DND-41 (cell line): ENCODE measurements around the gene NCAM2.
"Not testable (repeated sequence)": the region's sequence is repeated elsewhere in the genome, so short reads cannot be mapped to it uniquely, and the experiment has no call there.

Experiments used
- ATAC-seq: fragments of 200-7000 bp; cut with Tn5 transposase; 3 replicates; pipeline ENCODE4 v1.9.1; 2021; ENCODE audit warnings: low read depth; ENCODE audit not compliant: insufficient read depth
- DNase-seq: peaks from one replicate; pipeline ENCODE4 v3.0.0-alpha.2; 2020
- H2AFZ ChIP-seq: 2 replicates; pipeline ENCODE4 v1.6.0; 2012; ENCODE audit warnings: low read depth, low read length
- H3K27ac ChIP-seq: 2 replicates; pipeline ENCODE4 v1.5.1; 2012; ENCODE audit warnings: low read length, inconsistent platforms
- H3K27me3 ChIP-seq: fragments of 200-600 bp; sonication (generic); 2 replicates; pipeline ENCODE4 v1.6.0; 2012; ENCODE audit warnings: low read length, mild to moderate bottlenecking, inconsistent platforms; ENCODE audit not compliant: insufficient read depth, poor library complexity
- H3K36me3 ChIP-seq: 2 replicates; pipeline ENCODE4 v1.5.1; 2012; ENCODE audit warnings: low read length, inconsistent platforms; ENCODE audit not compliant: insufficient read depth
- H3K4me1 ChIP-seq: 2 replicates; pipeline ENCODE4 v1.5.1; 2012; ENCODE audit warnings: mild to moderate bottlenecking, low read length; ENCODE audit not compliant: insufficient read depth
- H3K4me2 ChIP-seq: 2 replicates; pipeline ENCODE4 v1.6.0; 2012; ENCODE audit warnings: mild to moderate bottlenecking, moderate library complexity, low read length, inconsistent platforms; ENCODE audit not compliant: insufficient read depth
- H3K4me3 ChIP-seq, 2 experiments: fragments of 200-600 bp in 1 of 2; shearing (Covaris generic) in 1 of 2; 2 replicates each; pipeline ENCODE4 v1.5.1; 2012 to 2016; ENCODE audit warnings: inconsistent platforms in 2 of 2, low read length in 2 of 2, mild to moderate bottlenecking in 2 of 2, low read depth in 1 of 2, moderate library complexity in 1 of 2
- H3K79me2 ChIP-seq: 2 replicates; pipeline ENCODE4 v1.6.0; 2012; ENCODE audit warnings: low read length, inconsistent platforms; ENCODE audit not compliant: insufficient read depth
- H3K9ac ChIP-seq: 2 replicates; pipeline ENCODE4 v1.6.0; 2012; ENCODE audit warnings: low read depth, mild to moderate bottlenecking, inconsistent platforms, low read length, moderate library complexity
- H3K9me3 ChIP-seq: 2 replicates; pipeline ENCODE4 v1.5.1; 2012; ENCODE audit warnings: low read length, moderate library complexity, mild to moderate bottlenecking, inconsistent platforms; ENCODE audit not compliant: insufficient read depth, severe bottlenecking
- H4K20me1 ChIP-seq: 2 replicates; pipeline ENCODE4 v1.6.0; 2012; ENCODE audit warnings: low read length; ENCODE audit not compliant: insufficient read depth
- CTCF ChIP-seq: IDR thresholded peaks from 2 replicates; pipeline ENCODE4 v1.5.1; 2012; ENCODE audit warnings: borderline replicate concordance, low read length, moderate library complexity, mild to moderate bottlenecking; ENCODE audit not compliant: poor library complexity, severe bottlenecking; ENCODE audit errors: extremely low read depth
- EZH2 ChIP-seq: IDR thresholded peaks from 3 replicates; pipeline ENCODE4 v1.6.1; 2012; ENCODE audit warnings: borderline replicate concordance, low read depth, mild to moderate bottlenecking, moderate library complexity, low read length, inconsistent platforms; ENCODE audit not compliant: severe bottlenecking

Gene NCAM2

GRCh38 chr21:21404261-21404660 lies 406.1 kb downstream of the NCAM2 start:
- not testable (repeated sequence) for H3K36me3 ChIP-seq, DNase-seq, H4K20me1 ChIP-seq, H3K79me2 ChIP-seq, H3K4me1 ChIP-seq, H3K27me3 ChIP-seq, H2AFZ ChIP-seq, H3K27ac ChIP-seq, H3K4me3 ChIP-seq, ATAC-seq, H3K4me2 ChIP-seq, H3K9ac ChIP-seq
- H3K9me3 ChIP-seq: peaks cover 14% of the 10 kb centered on the region

- no peaks in the 10 kb centered on the region for H3K36me3 ChIP-seq
- H3K4me3 ChIP-seq: no peak overlapping the region
- H3K27me3 ChIP-seq: no peaks in the 10 kb centered on the region
- H3K9ac ChIP-seq: no peak overlapping the region
- no peak for DNase-seq
- no peak overlapping the region for H2AFZ ChIP-seq
- no peak overlapping the region for H3K27ac ChIP-seq
- H3K4me2 ChIP-seq: no peak overlapping the region
- no peaks in the 10 kb centered on the region for H3K79me2 ChIP-seq
- no peaks in the 10 kb centered on the region for H3K4me1 ChIP-seq
- ATAC-seq: no peak
- no peaks in the 10 kb centered on the region for H4K20me1 ChIP-seq
- H3K9me3 ChIP-seq: peaks cover 11% of the 10 kb centered on the region
- TF ChIP-seq EZH2 (no peak), CTCF (no peak)
These were observed 408.7 kb downstream of the NCAM2 start for GRCh38 chr21:21406921-21407320.

- Histone ChIP-seq H3K4me1 (no peaks in the 10 kb centered on the region), H3K36me3 (no peaks in the 10 kb centered on the region), H3K79me2 (no peaks in the 10 kb centered on the region), H4K20me1 (no peaks in the 10 kb centered on the region), H3K4me2 (no peak overlapping the region), H3K27ac (no peak overlapping the region), H3K27me3 (no peaks in the 10 kb centered on the region), H3K4me3 (no peak overlapping the region), H3K9me3 (no peaks in the 10 kb centered on the region), H3K9ac (no peak overlapping the region), H2AFZ (no peak overlapping the region)
- ATAC-seq: no peak
- TF ChIP-seq CTCF (no peak), EZH2 (no peak)
- DNase-seq: no peak
These were observed 413.9 kb downstream of the NCAM2 start for GRCh38 chr21:21412096-21412495.

GRCh38 chr21:21415741-21416140 lies 417.5 kb downstream of the NCAM2 start:
- no peak for TF ChIP-seq EZH2
- TF ChIP-seq CTCF: no peak
- no peak for ATAC-seq
- H3K4me1 ChIP-seq: no peaks in the 10 kb centered on the region
- H3K4me2 ChIP-seq: no peak overlapping the region
- H3K4me3 ChIP-seq: no peak overlapping the region
- no peak overlapping the region for H2AFZ ChIP-seq
- no peak overlapping the region for H3K27ac ChIP-seq
- H3K9ac ChIP-seq: no peak overlapping the region
- no peaks in the 10 kb centered on the region for H3K36me3 ChIP-seq
- H4K20me1 ChIP-seq: no peaks in the 10 kb centered on the region
- no peak for DNase-seq
- no peaks in the 10 kb centered on the region for H3K27me3 ChIP-seq
- H3K79me2 ChIP-seq: no peaks in the 10 kb centered on the region
- H3K9me3 ChIP-seq: no peaks in the 10 kb centered on the region
